ENCODE measurements around the gene SLC4A2.

The SLC4A2 gene

DNA sequence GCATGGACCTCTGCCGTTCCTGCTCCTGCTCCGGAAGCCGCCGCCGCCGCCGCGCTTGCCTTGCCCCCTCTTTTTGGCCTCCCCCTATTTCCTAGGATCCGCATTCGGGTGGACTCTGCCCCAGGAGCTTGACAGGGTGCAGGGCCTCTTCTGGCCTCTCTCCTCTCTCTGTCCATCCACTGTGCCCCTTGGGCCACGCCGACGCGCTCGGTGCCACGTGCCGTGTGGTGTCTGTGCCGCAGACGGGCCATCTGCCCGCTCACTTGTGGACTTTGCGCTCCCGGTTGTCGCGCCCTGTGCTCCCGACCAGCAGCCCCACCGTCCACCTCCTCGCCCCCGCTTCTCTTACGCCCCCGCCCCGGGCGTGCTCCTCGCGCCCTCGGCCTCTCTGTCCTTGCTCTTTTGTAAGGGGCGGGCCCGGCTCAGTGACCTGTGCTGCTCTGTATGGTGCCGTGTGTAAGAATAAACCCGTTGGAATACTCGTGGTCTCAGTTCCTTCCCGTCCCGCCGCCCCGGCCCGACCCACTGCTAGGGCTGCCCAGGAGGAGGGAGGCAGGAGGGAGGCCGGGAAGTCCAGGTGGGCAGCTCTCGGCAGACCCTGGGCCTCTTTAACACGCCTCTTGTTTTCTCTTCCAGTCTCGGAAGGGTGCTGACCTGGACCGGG lies 63.9 kb downstream of the SLC4A2 start:
- Histone ChIP-seq H3K27ac (no peak overlapping the region), H3K4me3 (no peak overlapping the region), H3K9me3 (replicated peaks in 1 of 11) (no peaks in the 10 kb centered on the region), H3K9ac (no peak overlapping the region), H4K20me1 (peaks cover 41 to 100% (median 85%) of the 10 kb centered on the region in 11 experiments), H3K27me3 (no peaks in the 10 kb centered on the region), H3K4me1 (peaks cover 0 to 17% (median 3%) of the 10 kb centered on the region in 10 experiments; a peak in 6 of 20 replicates), H3K4me2 (no peak overlapping the region), H3K36me3 (peaks cover 28 to 98% (median 80%) of the 10 kb centered on the region in 11 experiments)
- TF ChIP-seq Cebpa-rat (IDR thresholded peaks at IDR 0.05) = no peak

GRCh38 chr7:151123822-151124464 lies 64.6 kb downstream of the SLC4A2 start:
- no peaks in the 10 kb centered on the region for H3K27me3 ChIP-seq
- H4K20me1 ChIP-seq = peaks cover 34 to 100% (median 80%) of the 10 kb centered on the region in 11 experiments
- no peak overlapping the region for H3K4me2 ChIP-seq
- TF ChIP-seq Cebpa-rat (IDR thresholded peaks at IDR 0.05) = no peak
- peaks cover 28 to 98% (median 80%) of the 10 kb centered on the region in 11 experiments for H3K36me3 ChIP-seq
- H3K9ac ChIP-seq = no peak overlapping the region
- H3K27ac ChIP-seq = no peak overlapping the region
- H3K4me3 ChIP-seq = no peak overlapping the region
- peaks cover 0 to 17% (median 3%) of the 10 kb centered on the region in 10 experiments; a peak in 6 of 20 replicates for H3K4me1 ChIP-seq
- no peaks in the 10 kb centered on the region for H3K9me3 ChIP-seq (replicated peaks in 1 of 11)

DNA sequence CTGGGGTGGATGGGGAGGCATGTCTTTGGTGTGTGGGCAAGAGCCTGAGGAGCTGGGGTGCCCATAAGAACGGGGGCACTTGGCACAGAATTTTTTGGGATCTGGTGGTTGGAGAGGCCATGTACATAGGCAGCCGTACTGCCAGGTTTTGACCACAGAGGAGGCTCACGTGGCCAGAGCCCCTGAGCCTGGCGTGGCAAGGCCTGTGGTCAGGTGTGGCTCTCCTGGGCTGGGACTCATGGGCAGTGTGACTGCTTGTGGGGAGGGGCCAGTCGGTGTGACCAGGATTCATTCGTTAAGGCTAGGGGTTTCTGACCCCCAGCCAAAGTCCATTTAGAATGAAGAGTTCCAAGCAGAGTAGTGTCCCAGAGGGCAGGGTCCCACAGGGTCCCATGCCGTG lies 65.1 kb downstream of the SLC4A2 start:
- Histone ChIP-seq H3K4me1 (peaks cover 0 to 17% (median 3%) of the 10 kb centered on the region in 10 experiments; a peak in 6 of 20 replicates), H3K4me3 (no peak overlapping the region), H4K20me1 (peaks cover 29 to 100% (median 76%) of the 10 kb centered on the region in 11 experiments), H3K9ac (no peak overlapping the region), H3K27me3 (no peaks in the 10 kb centered on the region), H3K36me3 (peaks cover 24 to 98% (median 77%) of the 10 kb centered on the region in 11 experiments), H3K27ac (no peak overlapping the region), H3K4me2 (no peak overlapping the region; a peak in 1 of 22 replicates), H3K9me3 (replicated peaks in 1 of 11) (no peaks in the 10 kb centered on the region)
- no peak for TF ChIP-seq Cebpa-rat (IDR thresholded peaks at IDR 0.05)

- no peak overlapping the region for H3K9ac ChIP-seq
- H3K36me3 ChIP-seq = peaks cover 22 to 98% (median 76%) of the 10 kb centered on the region in 11 experiments
- peak overlapping the region in 1 of 11 experiments; percentile 7; a peak in 1 of 22 replicates for H3K4me2 ChIP-seq
- H3K27me3 ChIP-seq = no peaks in the 10 kb centered on the region
- H3K27ac ChIP-seq = no peak overlapping the region
- no peak overlapping the region for H3K4me3 ChIP-seq
- no peak for TF ChIP-seq Cebpa-rat (IDR thresholded peaks at IDR 0.05)
- H3K9me3 ChIP-seq (replicated peaks in 1 of 11) = no peaks in the 10 kb centered on the region
- H3K4me1 ChIP-seq = peaks cover 0 to 21% (median 5%) of the 10 kb centered on the region in 10 experiments; a peak in 13 of 20 replicates
- peaks cover 29 to 99% (median 75%) of the 10 kb centered on the region in 11 experiments for H4K20me1 ChIP-seq
These were observed 65.6 kb downstream of the SLC4A2 start for GRCh38 chr7:151124899-151125399.

GRCh38 chr7:151125470-151125845 lies 66.1 kb downstream of the SLC4A2 start:
- Histone ChIP-seq H3K4me3 (no peak overlapping the region), H3K4me1 (peaks cover 0 to 24% (median 9%) of the 10 kb centered on the region in 10 experiments; a peak in 13 of 20 replicates), H3K9ac (no peak overlapping the region), H3K27me3 (no peaks in the 10 kb centered on the region), H3K4me2 (no peak overlapping the region), H3K9me3 (replicated peaks in 1 of 11) (no peaks in the 10 kb centered on the region), H3K36me3 (peaks cover 23 to 98% (median 76%) of the 10 kb centered on the region in 11 experiments), H3K27ac (no peak overlapping the region), H4K20me1 (peaks cover 27 to 99% (median 75%) of the 10 kb centered on the region in 11 experiments)
- no peak for TF ChIP-seq Cebpa-rat (IDR thresholded peaks at IDR 0.05)

- no peak overlapping the region for H3K27ac ChIP-seq
- H3K4me1 ChIP-seq = peaks cover 0 to 26% (median 10%) of the 10 kb centered on the region in 10 experiments; a peak in 13 of 20 replicates
- no peaks in the 10 kb centered on the region for H3K27me3 ChIP-seq
- H3K4me2 ChIP-seq = no peak overlapping the region
- TF ChIP-seq Cebpa-rat (IDR thresholded peaks at IDR 0.05) = no peak
- H3K4me3 ChIP-seq = no peak overlapping the region
- H3K9ac ChIP-seq = no peak overlapping the region
- peaks cover 22 to 99% (median 74%) of the 10 kb centered on the region in 11 experiments for H4K20me1 ChIP-seq
- H3K9me3 ChIP-seq (replicated peaks in 1 of 11) = no peaks in the 10 kb centered on the region
- peaks cover 28 to 98% (median 76%) of the 10 kb centered on the region in 11 experiments for H3K36me3 ChIP-seq
These were observed 66.6 kb downstream of the SLC4A2 start for GRCh38 chr7:151125846-151126481.

Measured in BLaER1 treated with 17β-estradiol and CSF1 and Interleukin-3, amounts not matched to agents 10 nM and 100 nM (cell line).